Measurements from ENCODE around the gene FAM72D. TPM values are rescaled to one million over a fixed set of nuclear protein-coding genes. Genes with fewer than 3 reads are reported as not detected.
A peak's percentile ranks its signal among the peaks of the same experiment; 100 is the strongest.
"Not testable (repeated sequence)": the region's sequence is repeated elsewhere in the genome, so short reads cannot be mapped to it uniquely, and the experiment has no call there.

The FAM72D gene
- polyA plus RNA-seq, 3 donors = 0.48 to 1.2 (median 0.79) TPM

DNA sequence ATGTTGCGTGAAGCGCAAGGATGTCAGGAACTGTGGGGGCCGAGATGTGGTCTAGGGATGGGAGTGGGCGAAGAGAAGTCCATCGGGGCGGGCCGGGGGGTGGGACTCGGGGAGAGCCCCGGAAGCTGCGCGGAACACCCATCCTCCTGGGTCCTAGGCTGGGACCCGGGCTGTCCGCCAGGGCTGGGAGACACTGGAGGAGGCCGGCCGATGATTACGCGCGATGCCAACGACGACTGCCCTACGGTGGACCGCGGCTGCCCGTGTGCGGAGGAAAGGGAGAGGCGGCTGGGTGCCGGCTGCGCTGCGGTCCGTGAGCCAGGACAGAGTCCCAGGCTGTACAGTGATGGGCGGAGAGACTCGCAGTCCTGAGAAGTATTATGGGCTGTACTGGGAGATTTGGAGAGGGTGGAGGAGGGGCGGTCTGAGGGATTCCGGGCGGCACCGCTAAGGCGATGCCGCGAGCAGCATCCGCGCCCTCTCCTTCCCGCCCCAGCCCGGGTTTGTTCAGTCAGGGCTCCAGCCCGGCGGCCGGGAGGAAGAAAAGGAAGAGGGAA is 1.0 kb upstream of the FAM72D start:
- H3K9me3 ChIP-seq (replicated peaks in 1 of 2; ENCODE audit: control insufficient read depth in 1 of 2, insufficient read depth in 1 of 2, low read length in 2 of 2); DNase-seq; H3K36me3 ChIP-seq (replicated peaks in 1 of 2; ENCODE audit: control insufficient read depth in 1 of 2, insufficient read depth in 2 of 2, low read length in 2 of 2); H3K27me3 ChIP-seq (ENCODE audit: control insufficient read depth in 2 of 2, insufficient read depth in 2 of 2, low read length in 2 of 2); H3K4me2 ChIP-seq (replicated peaks; ENCODE audit: extremely low read depth, low read length, poor library complexity, severe bottlenecking); intact Hi-C loops (cut with micrococcal nuclease); H3K4me1 Mint-ChIP-seq; H3K27me3 Mint-ChIP-seq (ENCODE audit: low read depth in 3 of 3); H3K9ac ChIP-seq (ENCODE audit: insufficient read depth, low read length, poor library complexity, severe bottlenecking); H3K4me1 ChIP-seq (ENCODE audit: control insufficient read depth in 1 of 2, insufficient read depth in 2 of 2, low read length in 2 of 2); H3K36me3 Mint-ChIP-seq; H4K20me1 ChIP-seq (ENCODE audit: insufficient read depth, low read length); H3K79me2 ChIP-seq (ENCODE audit: insufficient read depth, low read length); H3K9me3 Mint-ChIP-seq; H2AFZ ChIP-seq (ENCODE audit: insufficient read depth, low read depth, low read length, poor library complexity, severe bottlenecking): not testable (repeated sequence)
- peak overlapping the region in 1 of 2 donors; percentile 57 for H3K27ac ChIP-seq (ENCODE audit: low read depth in 1 of 2, low read length in 2 of 2)
- no CpG with 5 or more reads among the region's 46 CpGs for WGBS (ENCODE audit: insufficient coverage)
- peak overlapping the region; percentile 41 to 60 (median 44) for H3K4me3 ChIP-seq (replicated peaks in 1 of 3; ENCODE audit: low read depth in 2 of 3, low read length in 3 of 3)
- H3K4me3 Mint-ChIP-seq = peak overlapping the region; percentile 63 to 65
- H3K27ac Mint-ChIP-seq = peak overlapping the region in 3 of 7 donors; percentile 35 to 61 (median 46)

DNA sequence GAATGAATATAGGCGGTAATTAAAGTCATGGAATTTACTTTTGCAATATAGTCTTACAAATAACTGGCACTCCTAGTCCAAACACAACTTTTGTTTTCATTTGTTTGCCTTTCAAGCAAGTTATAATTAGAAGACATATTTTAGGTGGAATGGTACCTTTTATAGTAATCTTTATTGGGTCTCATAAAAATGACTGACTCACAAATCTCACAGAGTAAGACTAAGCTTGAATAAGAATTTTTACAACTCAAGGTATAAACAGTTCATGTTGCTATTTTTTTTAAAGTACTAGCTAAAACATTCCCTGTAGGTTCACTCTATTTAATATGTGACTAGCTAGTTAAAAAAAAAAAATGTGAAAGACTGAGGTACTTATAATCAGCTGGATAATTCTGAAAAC is 6.0 kb downstream of the FAM72D start:
- H3K4me1 Mint-ChIP-seq; H4K20me1 ChIP-seq (ENCODE audit: insufficient read depth, low read length); H3K27ac Mint-ChIP-seq; H3K27me3 Mint-ChIP-seq (ENCODE audit: low read depth in 3 of 3); H3K36me3 Mint-ChIP-seq; H3K4me3 ChIP-seq (replicated peaks in 1 of 3; ENCODE audit: low read depth in 2 of 3, low read length in 3 of 3); H3K27ac ChIP-seq (ENCODE audit: low read depth in 1 of 2, low read length in 2 of 2); H2AFZ ChIP-seq (ENCODE audit: insufficient read depth, low read depth, low read length, poor library complexity, severe bottlenecking); H3K9me3 ChIP-seq (replicated peaks in 1 of 2; ENCODE audit: control insufficient read depth in 1 of 2, insufficient read depth in 1 of 2, low read length in 2 of 2); H3K4me1 ChIP-seq (ENCODE audit: control insufficient read depth in 1 of 2, insufficient read depth in 2 of 2, low read length in 2 of 2); intact Hi-C loops (cut with micrococcal nuclease); H3K79me2 ChIP-seq (ENCODE audit: insufficient read depth, low read length); DNase-seq; H3K36me3 ChIP-seq (replicated peaks in 1 of 2; ENCODE audit: control insufficient read depth in 1 of 2, insufficient read depth in 2 of 2, low read length in 2 of 2); H3K4me2 ChIP-seq (replicated peaks; ENCODE audit: extremely low read depth, low read length, poor library complexity, severe bottlenecking); H3K27me3 ChIP-seq (ENCODE audit: control insufficient read depth in 2 of 2, insufficient read depth in 2 of 2, low read length in 2 of 2); H3K4me3 Mint-ChIP-seq; H3K9me3 Mint-ChIP-seq; H3K9ac ChIP-seq (ENCODE audit: insufficient read depth, low read length, poor library complexity, severe bottlenecking): not testable (repeated sequence)
- WGBS (ENCODE audit: insufficient coverage) = no CpG with 5 or more reads among the region's 1 CpG

DNA sequence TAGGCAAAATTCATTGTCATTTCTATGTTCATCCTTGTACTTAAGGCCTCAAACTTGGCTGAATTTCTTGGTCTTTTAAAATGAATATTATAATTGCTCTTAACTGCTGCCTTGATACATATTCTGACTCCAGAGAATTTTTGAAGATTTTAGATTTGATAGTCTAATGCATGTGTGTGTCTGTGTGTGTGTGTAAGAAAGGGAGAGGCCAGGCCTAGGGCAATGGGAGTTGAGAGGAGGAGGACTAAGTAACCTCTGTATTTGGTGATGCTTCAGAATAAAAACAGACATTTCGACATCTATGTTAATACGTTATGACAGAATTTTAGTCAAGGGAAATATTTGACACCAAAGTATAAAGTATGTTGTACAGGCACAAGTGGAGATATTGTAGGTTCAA is 7.5 kb downstream of the FAM72D start:
- H3K9me3 Mint-ChIP-seq; H3K27me3 ChIP-seq (ENCODE audit: control insufficient read depth in 2 of 2, insufficient read depth in 2 of 2, low read length in 2 of 2); intact Hi-C loops (cut with micrococcal nuclease); H3K4me3 ChIP-seq (replicated peaks in 1 of 3; ENCODE audit: low read depth in 2 of 3, low read length in 3 of 3); H3K27me3 Mint-ChIP-seq (ENCODE audit: low read depth in 3 of 3); H3K4me3 Mint-ChIP-seq; H3K36me3 ChIP-seq (replicated peaks in 1 of 2; ENCODE audit: control insufficient read depth in 1 of 2, insufficient read depth in 2 of 2, low read length in 2 of 2); H3K4me2 ChIP-seq (replicated peaks; ENCODE audit: extremely low read depth, low read length, poor library complexity, severe bottlenecking); H2AFZ ChIP-seq (ENCODE audit: insufficient read depth, low read depth, low read length, poor library complexity, severe bottlenecking); H3K27ac Mint-ChIP-seq; H3K9ac ChIP-seq (ENCODE audit: insufficient read depth, low read length, poor library complexity, severe bottlenecking); H3K36me3 Mint-ChIP-seq; H4K20me1 ChIP-seq (ENCODE audit: insufficient read depth, low read length); H3K27ac ChIP-seq (ENCODE audit: low read depth in 1 of 2, low read length in 2 of 2); H3K4me1 ChIP-seq (ENCODE audit: control insufficient read depth in 1 of 2, insufficient read depth in 2 of 2, low read length in 2 of 2); H3K79me2 ChIP-seq (ENCODE audit: insufficient read depth, low read length); H3K9me3 ChIP-seq (replicated peaks in 1 of 2; ENCODE audit: control insufficient read depth in 1 of 2, insufficient read depth in 1 of 2, low read length in 2 of 2); DNase-seq; H3K4me1 Mint-ChIP-seq: not testable (repeated sequence)
- no CpG with 5 or more reads among the region's 2 CpGs for WGBS (ENCODE audit: insufficient coverage)

DNA sequence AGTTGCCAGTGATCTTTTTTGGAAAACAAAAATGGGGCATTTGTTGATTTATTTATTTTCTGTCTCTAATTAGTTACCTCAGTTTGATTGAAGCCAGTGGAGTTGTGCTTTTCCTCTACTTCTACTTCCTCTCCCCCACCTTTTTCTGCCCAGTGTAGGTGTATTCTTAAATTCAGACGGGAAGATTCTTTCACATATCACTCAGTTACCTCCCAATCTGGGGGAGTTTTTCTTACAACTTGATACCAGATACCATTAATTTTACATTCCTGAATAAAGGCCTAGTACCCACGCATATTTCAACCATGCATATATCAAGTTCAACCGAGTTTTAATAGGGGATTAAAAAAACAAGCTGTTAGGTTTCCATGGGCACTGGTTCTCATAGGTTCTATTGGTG is 15.9 kb downstream of the FAM72D start:
- DNase-seq, H3K4me3 Mint-ChIP-seq: not testable (repeated sequence)

More for the DNA sequence above, 15.9 kb downstream of the FAM72D start:
- H2AFZ ChIP-seq (ENCODE audit: insufficient read depth, low read depth, low read length, poor library complexity, severe bottlenecking); H3K27ac ChIP-seq (ENCODE audit: low read depth in 1 of 2, low read length in 2 of 2); H3K36me3 ChIP-seq (replicated peaks in 1 of 2; ENCODE audit: control insufficient read depth in 1 of 2, insufficient read depth in 2 of 2, low read length in 2 of 2); H3K36me3 Mint-ChIP-seq; H3K27me3 Mint-ChIP-seq (ENCODE audit: low read depth in 3 of 3); H3K9ac ChIP-seq (ENCODE audit: insufficient read depth, low read length, poor library complexity, severe bottlenecking); H3K4me3 ChIP-seq (replicated peaks in 1 of 3; ENCODE audit: low read depth in 2 of 3, low read length in 3 of 3); H3K27me3 ChIP-seq (ENCODE audit: control insufficient read depth in 2 of 2, insufficient read depth in 2 of 2, low read length in 2 of 2); H4K20me1 ChIP-seq (ENCODE audit: insufficient read depth, low read length); intact Hi-C loops (cut with micrococcal nuclease); H3K4me2 ChIP-seq (replicated peaks; ENCODE audit: extremely low read depth, low read length, poor library complexity, severe bottlenecking); H3K27ac Mint-ChIP-seq; H3K4me1 Mint-ChIP-seq; H3K9me3 ChIP-seq (replicated peaks in 1 of 2; ENCODE audit: control insufficient read depth in 1 of 2, insufficient read depth in 1 of 2, low read length in 2 of 2); H3K4me1 ChIP-seq (ENCODE audit: control insufficient read depth in 1 of 2, insufficient read depth in 2 of 2, low read length in 2 of 2); H3K79me2 ChIP-seq (ENCODE audit: insufficient read depth, low read length); H3K9me3 Mint-ChIP-seq: not testable (repeated sequence)
- WGBS (ENCODE audit: insufficient coverage) = no CpG with 5 or more reads among the region's 3 CpGs

Measured in CD14-positive monocyte (primary cell).